IMR-90 (cell line): ENCODE data around the gene ROBO2. TPM values are rescaled to one million over a fixed set of nuclear protein-coding genes. Genes with fewer than 3 reads are reported as not detected.

Experiments
- ATAC-seq: fragments of 200-7000 bp; cut with Tn5 transposase; 2 replicates; pipeline ENCODE4 v1.9.1; 2020; ENCODE audit warnings: low read depth, mild to moderate bottlenecking, moderate library complexity
- BruUV-seq: library from RNA; stranded (reverse); fragments of 400-500 nt; replicated peaks from 2 replicates; lab custom pipeline; 2021; lab: Mats Ljungman, UMichigan
- CTCF ChIA-PET: fragments of 300-600 bp; formaldehyde crosslinking; extraction: SDS; loops from one replicate; lab custom pipeline; 2021; ENCODE audit warnings: antibody characterized with exemption; lab: Yijun Ruan, JAX
- POLR2A ChIA-PET: fragments of 300-600 bp; sonication (Branson Sonifier 250); formaldehyde crosslinking; loops from one replicate; lab custom pipeline; 2022; ENCODE audit warnings: antibody characterized with exemption; ENCODE audit not compliant: unreplicated experiment; lab: Charles Lee
- DNase-seq: peaks from one replicate; pipeline ENCODE4 v3.0.0; 2013
- H2AFZ ChIP-seq: replicated peaks from 2 replicates; pipeline ENCODE3; 2013; ENCODE audit warnings: low read length, mild to moderate bottlenecking; ENCODE audit not compliant: poor library complexity
- H2AK5ac ChIP-seq: 2 replicates; pipeline ENCODE4 v1.6.1; 2013; ENCODE audit warnings: low read depth, low read length, inconsistent platforms
- H2AK9ac ChIP-seq: replicated peaks from 2 replicates; pipeline ENCODE3; 2013; ENCODE audit warnings: mild to moderate bottlenecking, low read depth, low read length, moderate library complexity; ENCODE audit not compliant: poor library complexity
- H2BK120ac ChIP-seq: 2 replicates; pipeline ENCODE4 v1.6.1; 2013; ENCODE audit warnings: low read depth, low read length, inconsistent platforms
- H2BK15ac ChIP-seq: 3 replicates; pipeline ENCODE4 v1.6.1; 2013; ENCODE audit warnings: low read depth, low read length, inconsistent platforms
- H2BK20ac ChIP-seq: 2 replicates; pipeline ENCODE4 v1.6.1; 2013; ENCODE audit warnings: low read depth, mild to moderate bottlenecking, inconsistent platforms, low read length, moderate library complexity
- H2BK5ac ChIP-seq: 2 replicates; pipeline ENCODE4 v1.6.1; 2013; ENCODE audit warnings: mild to moderate bottlenecking, low read depth, low read length, inconsistent platforms; ENCODE audit not compliant: poor library complexity, severe bottlenecking
- H3K14ac ChIP-seq: replicated peaks from 2 replicates; pipeline ENCODE4 v1.6.1; 2013; ENCODE audit warnings: low read depth, low read length, inconsistent platforms
- H3K18ac ChIP-seq: 2 replicates; pipeline ENCODE4 v1.6.1; 2013; ENCODE audit warnings: low read depth, low read length, control low read depth
- H3K23ac ChIP-seq: 2 replicates; pipeline ENCODE4 v1.6.1; 2013; ENCODE audit warnings: low read depth, low read length, inconsistent platforms
- H3K27ac ChIP-seq: 2 replicates; pipeline ENCODE4 v1.5.1; 2013; ENCODE audit warnings: mild to moderate bottlenecking, control low read depth, low read length; ENCODE audit not compliant: insufficient read depth
- H3K27me3 ChIP-seq: 2 replicates; pipeline ENCODE4 v1.6.1; 2013; ENCODE audit warnings: low read length; ENCODE audit not compliant: control insufficient read depth, insufficient read depth
- H3K36me3 ChIP-seq: 2 replicates; pipeline ENCODE4 v1.6.1; 2013; ENCODE audit warnings: low read length, mixed read lengths; ENCODE audit not compliant: control insufficient read depth, insufficient read depth
- H3K4ac ChIP-seq: 2 replicates; pipeline ENCODE4 v1.6.1; 2013; ENCODE audit warnings: low read depth, low read length, inconsistent platforms
- H3K4me1 ChIP-seq: 2 replicates; pipeline ENCODE4 v1.6.1; 2013; ENCODE audit warnings: low read length, mixed read lengths; ENCODE audit not compliant: control insufficient read depth, insufficient read depth
- H3K4me2 ChIP-seq: 2 replicates; pipeline ENCODE4 v1.6.1; 2013; ENCODE audit warnings: low read depth, mild to moderate bottlenecking, control low read depth, low read length, moderate library complexity
- H3K4me3 ChIP-seq: 2 replicates; pipeline ENCODE4 v1.5.1; 2013; ENCODE audit warnings: low read depth, mild to moderate bottlenecking, control low read depth, low read length, moderate library complexity; ENCODE audit not compliant: insufficient read depth
- H3K56ac ChIP-seq: 2 replicates; pipeline ENCODE4 v1.6.1; 2013; ENCODE audit warnings: low read length, inconsistent platforms; ENCODE audit not compliant: insufficient read depth; ENCODE audit errors: extremely low read depth
- H3K79me1 ChIP-seq, 2 experiments: 2 replicates each; pipeline ENCODE4 v1.6.1; 2013; ENCODE audit warnings: low read length in 2 of 2, inconsistent platforms in 1 of 2, low read depth in 1 of 2
- H3K9ac ChIP-seq: 2 replicates; pipeline ENCODE4 v1.6.1; 2013; ENCODE audit warnings: low read depth, low read length, control low read depth
- H3K9me1 ChIP-seq: 2 replicates; pipeline ENCODE4 v1.6.1; 2013; ENCODE audit warnings: low read length, inconsistent platforms; ENCODE audit not compliant: insufficient read depth
- H3K9me3 ChIP-seq: 2 replicates; pipeline ENCODE4 v1.6.1; 2013; ENCODE audit warnings: low read length; ENCODE audit not compliant: control insufficient read depth, insufficient read depth
- H4K20me1 ChIP-seq: 2 replicates; pipeline ENCODE4 v1.6.1; 2013; ENCODE audit warnings: low read length, inconsistent platforms; ENCODE audit not compliant: insufficient read depth
- H4K5ac ChIP-seq: 2 replicates; pipeline ENCODE4 v1.6.1; 2013; ENCODE audit warnings: mild to moderate bottlenecking, low read depth, low read length, control low read depth
- H4K8ac ChIP-seq, 2 experiments: 2 replicates each; pipeline ENCODE4 v1.6.1; 2013; ENCODE audit warnings: low read depth in 2 of 2, low read length in 2 of 2, control low read depth in 1 of 2, inconsistent platforms in 1 of 2
- H4K91ac ChIP-seq: 2 replicates; pipeline ENCODE4 v1.6.1; 2013; ENCODE audit warnings: low read depth, low read length, inconsistent platforms; ENCODE audit not compliant: insufficient read depth
- BHLHE40 ChIP-seq: fragments of 150-350 bp; IDR thresholded peaks from 2 replicates; pipeline ENCODE4 v1.6.1; 2016; ENCODE audit warnings: mild to moderate bottlenecking, low read depth, low read length
- FOS ChIP-seq: fragments of 150-350 bp; IDR thresholded peaks from 2 replicates; pipeline ENCODE4 v1.6.1; 2016; ENCODE audit warnings: low read depth, low read length
- MAFK ChIP-seq: IDR thresholded peaks from 2 replicates; pipeline ENCODE4 v1.6.1; 2012; ENCODE audit warnings: low read depth, low read length, improper control_type of control experiment
- MAZ ChIP-seq: IDR thresholded peaks from 2 replicates; pipeline ENCODE4 v1.6.1; 2012; ENCODE audit warnings: low read depth, mild to moderate bottlenecking, low read length, improper control_type of control experiment, moderate library complexity, borderline replicate concordance
- MXI1 ChIP-seq: IDR thresholded peaks from 2 replicates; pipeline ENCODE4 v1.6.1; 2012; ENCODE audit warnings: low read depth, mild to moderate bottlenecking, low read length, moderate library complexity, borderline replicate concordance
- NFE2L2 ChIP-seq: fragments of 150-350 bp; IDR thresholded peaks from 2 replicates; pipeline ENCODE4 v1.6.1; 2016; ENCODE audit warnings: low read depth, mild to moderate bottlenecking, low read length
- POLR2A ChIP-seq: IDR thresholded peaks from 2 replicates; pipeline ENCODE4 v1.6.1; 2012; ENCODE audit warnings: mild to moderate bottlenecking, low read depth, low read length
- RAD21 ChIP-seq: IDR thresholded peaks from 2 replicates; pipeline ENCODE4 v1.6.1; 2012; ENCODE audit warnings: low read length, improper control_type of control experiment
- RCOR1 ChIP-seq: IDR thresholded peaks from 2 replicates; pipeline ENCODE4 v1.6.1; 2012; ENCODE audit warnings: mild to moderate bottlenecking, low read length, improper control_type of control experiment; ENCODE audit not compliant: insufficient replicate concordance
- RFX5 ChIP-seq: IDR thresholded peaks from 2 replicates; pipeline ENCODE4 v1.8.0; 2012; ENCODE audit warnings: low read depth, mild to moderate bottlenecking, low read length, moderate library complexity
- SMC3 ChIP-seq: fragments of 150-350 bp; IDR thresholded peaks from 2 replicates; pipeline ENCODE4 v1.6.1; 2016; ENCODE audit warnings: low read depth, mild to moderate bottlenecking, antibody characterized with exemption, low read length, moderate library complexity
- WGBS, 2 experiments: methylation state at CpG; one replicate each; pipeline versions ENCODE4 v1.1.5 to v1.1.7; 2013; ENCODE audit warnings: missing lambda C conversion rate in 2 of 2; ENCODE audit not compliant: insufficient read length in 1 of 2; ENCODE audit errors: extremely low coverage in 2 of 2; 5-methylcytosine and 5-hydroxymethylcytosine counted together
- dilution Hi-C: fragments of 300-500 bp; cut with HindIII; formaldehyde crosslinking; loops from one replicate; pipeline ENCODE4 v1.14.3; 2018; ENCODE audit warnings: low sequenced_read_pairs; ENCODE audit not compliant: unreplicated experiment
- in situ Hi-C: fragments of 300-500 bp; cut with MboI; formaldehyde crosslinking; loops from 3 replicates; pipeline ENCODE4 v1.14.3; 2019; ENCODE audit warnings: low sequenced_read_pairs, inconsistent platforms, mixed read lengths
- intact Hi-C: fragments of 100-400 bp; cut with micrococcal nuclease; formaldehyde crosslinking; loops from 2 replicates; pipeline ENCODE4 v1.10.0; 2022
- polyA plus RNA-seq, 3 experiments: library from polyadenylated mRNA; depleted of rRNA; stranded (reverse); fragments of >200 nt; gene quantifications; 2 replicates each; pipeline ENCODE4 v1.2.3, GENCODE V29; 2012; ENCODE audit warnings: low replicate concordance in 1 of 3
- total RNA-seq: library from RNA; depleted of rRNA; stranded (reverse); fragments of >200 nt; gene quantifications from 2 replicates; pipeline ENCODE4 v1.2.3, GENCODE V29; 2012
- TF ChIP-seq, protein P1 (sequence below): fragments of 150-350 bp; IDR thresholded peaks from 2 replicates; pipeline ENCODE4 v1.6.1; 2016; ENCODE audit warnings: low read depth, mild to moderate bottlenecking, low read length, moderate library complexity, borderline replicate concordance
- TF ChIP-seq, protein P2 (sequence below): conservative IDR thresholded peaks from 2 replicates; pipeline ENCODE4 v1.5.1; 2012; ENCODE audit warnings: mild to moderate bottlenecking, low read depth, low read length, improper control_type of control experiment
- TF ChIP-seq, protein P3 (sequence below): fragments of 150-350 bp; IDR thresholded peaks from 2 replicates; pipeline ENCODE4 v1.6.1; 2017; ENCODE audit warnings: mild to moderate bottlenecking, antibody characterized with exemption, low read length, low read depth

Gene ROBO2
- total and polyA plus RNA-seq, 2 of the 4 experiments (the other 2 are of a cell fraction) = 9.3 to 14.5 TPM

DNA sequence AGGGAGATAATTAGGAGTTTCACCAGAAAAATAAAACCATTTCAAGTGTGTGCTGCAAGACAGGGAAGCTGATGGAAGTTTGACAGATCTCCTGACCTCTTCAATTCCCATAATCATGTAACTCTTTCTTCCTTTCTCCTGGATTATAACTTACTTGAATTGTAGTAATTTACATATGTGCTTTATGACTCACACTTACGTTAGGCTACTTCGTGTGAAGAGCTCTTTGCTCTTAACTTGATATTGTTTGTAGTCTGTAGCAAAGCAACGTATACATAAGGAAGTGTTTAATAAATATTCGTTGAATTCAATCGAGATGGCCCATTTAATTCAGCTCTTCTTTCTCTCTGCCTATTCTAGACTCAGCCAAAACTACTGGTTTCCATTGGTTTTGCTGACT is 23.5 kb downstream of the ROBO2 start:
- H2AFZ ChIP-seq = no peak overlapping the region
- POLR2A ChIA-PET = no interaction called here
- H3K23ac ChIP-seq = no peak overlapping the region
- CTCF ChIA-PET = no interaction called here
- no peak overlapping the region for H2BK5ac ChIP-seq
- intact Hi-C loops = no loop called here
- H3K9me3 ChIP-seq = no peaks in the 10 kb centered on the region
- in situ Hi-C loops = no loop called here
- no peak overlapping the region for H3K18ac ChIP-seq
- H2BK20ac ChIP-seq = no peak overlapping the region
- H2BK120ac ChIP-seq = no peak overlapping the region
- no peak for DNase-seq
- H2AK5ac ChIP-seq = no peak overlapping the region
- H3K4me3 ChIP-seq = no peak overlapping the region
- no peaks in the 10 kb centered on the region for H3K79me1 ChIP-seq
- no peaks in the 10 kb centered on the region for H3K36me3 ChIP-seq
- no peak overlapping the region for H2AK9ac ChIP-seq
- H3K9me1 ChIP-seq = no peaks in the 10 kb centered on the region
- H3K56ac ChIP-seq = no peak overlapping the region
- no peak overlapping the region for H3K4me2 ChIP-seq
- H4K5ac ChIP-seq = no peak overlapping the region
- no peak overlapping the region for H2BK15ac ChIP-seq
- no peak overlapping the region for H3K4ac ChIP-seq
- H4K20me1 ChIP-seq = no peaks in the 10 kb centered on the region
- H4K91ac ChIP-seq = no peak overlapping the region
- WGBS, 2 experiments = no CpG with 5 or more reads among the region's 5 CpGs
- H3K4me1 ChIP-seq = no peaks in the 10 kb centered on the region
- H3K27ac ChIP-seq = no peak overlapping the region
- dilution Hi-C loops = no loop called here
- no peak overlapping the region for H3K9ac ChIP-seq
- ATAC-seq = no peak
- no peak overlapping the region for H3K14ac ChIP-seq
- H4K8ac ChIP-seq = no peak overlapping the region
- TF ChIP-seq RCOR1 (no peak), MAFK (no peak), RFX5 (no peak), SMC3 (no peak), MAZ (no peak), FOS (no peak), RAD21 (no peak), MXI1 (no peak), BHLHE40 (no peak), POLR2A (no peak), NFE2L2 (no peak)
- TF ChIP-seq, protein P1, sequence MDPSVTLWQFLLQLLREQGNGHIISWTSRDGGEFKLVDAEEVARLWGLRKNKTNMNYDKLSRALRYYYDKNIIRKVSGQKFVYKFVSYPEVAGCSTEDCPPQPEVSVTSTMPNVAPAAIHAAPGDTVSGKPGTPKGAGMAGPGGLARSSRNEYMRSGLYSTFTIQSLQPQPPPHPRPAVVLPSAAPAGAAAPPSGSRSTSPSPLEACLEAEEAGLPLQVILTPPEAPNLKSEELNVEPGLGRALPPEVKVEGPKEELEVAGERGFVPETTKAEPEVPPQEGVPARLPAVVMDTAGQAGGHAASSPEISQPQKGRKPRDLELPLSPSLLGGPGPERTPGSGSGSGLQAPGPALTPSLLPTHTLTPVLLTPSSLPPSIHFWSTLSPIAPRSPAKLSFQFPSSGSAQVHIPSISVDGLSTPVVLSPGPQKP = no peak
- TF ChIP-seq, protein P2, sequence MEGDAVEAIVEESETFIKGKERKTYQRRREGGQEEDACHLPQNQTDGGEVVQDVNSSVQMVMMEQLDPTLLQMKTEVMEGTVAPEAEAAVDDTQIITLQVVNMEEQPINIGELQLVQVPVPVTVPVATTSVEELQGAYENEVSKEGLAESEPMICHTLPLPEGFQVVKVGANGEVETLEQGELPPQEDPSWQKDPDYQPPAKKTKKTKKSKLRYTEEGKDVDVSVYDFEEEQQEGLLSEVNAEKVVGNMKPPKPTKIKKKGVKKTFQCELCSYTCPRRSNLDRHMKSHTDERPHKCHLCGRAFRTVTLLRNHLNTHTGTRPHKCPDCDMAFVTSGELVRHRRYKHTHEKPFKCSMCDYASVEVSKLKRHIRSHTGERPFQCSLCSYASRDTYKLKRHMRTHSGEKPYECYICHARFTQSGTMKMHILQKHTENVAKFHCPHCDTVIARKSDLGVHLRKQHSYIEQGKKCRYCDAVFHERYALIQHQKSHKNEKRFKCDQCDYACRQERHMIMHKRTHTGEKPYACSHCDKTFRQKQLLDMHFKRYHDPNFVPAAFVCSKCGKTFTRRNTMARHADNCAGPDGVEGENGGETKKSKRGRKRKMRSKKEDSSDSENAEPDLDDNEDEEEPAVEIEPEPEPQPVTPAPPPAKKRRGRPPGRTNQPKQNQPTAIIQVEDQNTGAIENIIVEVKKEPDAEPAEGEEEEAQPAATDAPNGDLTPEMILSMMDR = no peak
- TF ChIP-seq, protein P3, sequence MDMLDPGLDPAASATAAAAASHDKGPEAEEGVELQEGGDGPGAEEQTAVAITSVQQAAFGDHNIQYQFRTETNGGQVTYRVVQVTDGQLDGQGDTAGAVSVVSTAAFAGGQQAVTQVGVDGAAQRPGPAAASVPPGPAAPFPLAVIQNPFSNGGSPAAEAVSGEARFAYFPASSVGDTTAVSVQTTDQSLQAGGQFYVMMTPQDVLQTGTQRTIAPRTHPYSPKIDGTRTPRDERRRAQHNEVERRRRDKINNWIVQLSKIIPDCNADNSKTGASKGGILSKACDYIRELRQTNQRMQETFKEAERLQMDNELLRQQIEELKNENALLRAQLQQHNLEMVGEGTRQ = no peak
- BruUV-seq = no TSS peak
- H3K27me3 ChIP-seq = no peaks in the 10 kb centered on the region
